SK-N-SH treated with all-trans-retinoic acid at 6 μM for 48 hours (cell line): ENCODE measurements around the gene SCAP.

Source experiments
- CSDC2 ChIP-seq: fragments of 250-450 bp; sonication (Bioruptor Pico); IDR thresholded peaks from 2 replicates; pipeline ENCODE4 v1.5.0; 2020; ENCODE audit warnings: mild to moderate bottlenecking, moderate library complexity
- PATZ1 ChIP-seq: fragments of 250-450 bp; sonication (Bioruptor Pico); IDR thresholded peaks from 2 replicates; pipeline ENCODE4 v1.8.0; 2020; ENCODE audit warnings: mild to moderate bottlenecking, moderate library complexity, borderline replicate concordance
- PPARA ChIP-seq: fragments of 250-450 bp; sonication (Bioruptor Pico); IDR thresholded peaks from 2 replicates; pipeline ENCODE4 v1.5.0; 2020; ENCODE audit warnings: mild to moderate bottlenecking, borderline replicate concordance
- RARB ChIP-seq: fragments of 250-450 bp; sonication (Bioruptor Pico); IDR thresholded peaks from 2 replicates; pipeline ENCODE4 v1.8.0; 2021; ENCODE audit warnings: mild to moderate bottlenecking, moderate library complexity
- TCF4 ChIP-seq: fragments of 250-450 bp; sonication (Bioruptor Pico); IDR thresholded peaks from 2 replicates; pipeline ENCODE4 v1.8.0; 2021; ENCODE audit warnings: mild to moderate bottlenecking, moderate library complexity, borderline replicate concordance
- ZFP3 ChIP-seq: fragments of 250-450 bp; sonication (Bioruptor Pico); IDR thresholded peaks from 2 replicates; pipeline ENCODE4 v1.5.0; 2020; ENCODE audit warnings: mild to moderate bottlenecking, moderate library complexity
- ZNF8 ChIP-seq: fragments of 450-650 bp; formaldehyde crosslinking; IDR thresholded peaks from 2 replicates; pipeline ENCODE4 v1.5.0; 2020; ENCODE audit warnings: mild to moderate bottlenecking, moderate library complexity
- TF ChIP-seq, protein P1 (sequence below): fragments of 250-450 bp; sonication (Bioruptor Pico); IDR thresholded peaks from 2 replicates; pipeline ENCODE4 v1.5.1; 2021; ENCODE audit warnings: mild to moderate bottlenecking, moderate library complexity
- TF ChIP-seq, protein P2 (sequence below): fragments of 250-450 bp; sonication (Bioruptor Pico); IDR thresholded peaks from 2 replicates; pipeline ENCODE4 v1.5.1; 2020; ENCODE audit warnings: low read depth, mild to moderate bottlenecking, moderate library complexity

DNA sequence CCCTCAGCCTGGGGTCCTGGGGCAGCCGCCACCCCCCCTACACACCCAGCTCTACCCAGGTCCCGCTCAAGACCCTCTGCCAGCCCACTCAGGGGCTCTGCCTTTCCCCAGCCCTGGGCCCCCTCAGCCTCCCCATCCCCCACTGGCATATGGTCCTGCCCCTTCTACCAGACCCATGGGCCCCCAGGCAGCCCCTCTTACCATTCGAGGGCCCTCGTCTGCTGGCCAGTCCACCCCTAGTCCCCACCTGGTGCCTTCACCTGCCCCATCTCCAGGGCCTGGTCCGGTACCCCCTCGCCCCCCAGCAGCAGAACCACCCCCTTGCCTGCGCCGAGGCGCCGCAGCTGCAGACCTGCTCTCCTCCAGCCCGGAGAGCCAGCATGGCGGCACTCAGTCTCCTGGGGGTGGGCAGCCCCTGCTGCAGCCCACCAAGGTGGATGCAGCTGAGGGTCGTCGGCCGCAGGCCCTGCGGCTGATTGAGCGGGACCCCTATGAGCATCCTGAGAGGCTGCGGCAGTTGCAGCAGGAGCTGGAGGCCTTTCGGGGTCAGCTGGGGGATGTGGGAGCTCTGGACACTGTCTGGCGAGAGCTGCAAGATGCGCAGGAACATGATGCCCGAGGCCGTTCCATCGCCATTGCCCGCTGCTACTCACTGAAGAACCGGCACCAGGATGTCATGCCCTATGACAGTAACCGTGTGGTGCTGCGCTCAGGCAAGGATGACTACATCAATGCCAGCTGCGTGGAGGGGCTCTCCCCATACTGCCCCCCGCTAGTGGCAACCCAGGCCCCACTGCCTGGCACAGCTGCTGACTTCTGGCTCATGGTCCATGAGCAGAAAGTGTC, 64.7 kb downstream of the SCAP start:
- TF ChIP-seq PATZ1 (CRISPR knock-in tag) (no peak), ZNF8 (CRISPR knock-in tag) (no peak), RARB (CRISPR knock-in tag) (no peak), CSDC2 (CRISPR knock-in tag) (no peak), PPARA (no peak), TCF4 (CRISPR knock-in tag) (no peak), ZFP3 (no peak)
- TF ChIP-seq, protein P1, sequence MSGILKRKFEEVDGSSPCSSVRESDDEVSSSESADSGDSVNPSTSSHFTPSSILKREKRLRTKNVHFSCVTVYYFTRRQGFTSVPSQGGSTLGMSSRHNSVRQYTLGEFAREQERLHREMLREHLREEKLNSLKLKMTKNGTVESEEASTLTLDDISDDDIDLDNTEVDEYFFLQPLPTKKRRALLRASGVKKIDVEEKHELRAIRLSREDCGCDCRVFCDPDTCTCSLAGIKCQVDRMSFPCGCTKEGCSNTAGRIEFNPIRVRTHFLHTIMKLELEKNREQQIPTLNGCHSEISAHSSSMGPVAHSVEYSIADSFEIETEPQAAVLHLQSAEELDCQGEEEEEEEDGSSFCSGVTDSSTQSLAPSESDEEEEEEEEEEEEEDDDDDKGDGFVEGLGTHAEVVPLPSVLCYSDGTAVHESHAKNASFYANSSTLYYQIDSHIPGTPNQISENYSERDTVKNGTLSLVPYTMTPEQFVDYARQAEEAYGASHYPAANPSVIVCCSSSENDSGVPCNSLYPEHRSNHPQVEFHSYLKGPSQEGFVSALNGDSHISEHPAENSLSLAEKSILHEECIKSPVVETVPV (CRISPR knock-in tag) = no peak
- TF ChIP-seq, protein P2, sequence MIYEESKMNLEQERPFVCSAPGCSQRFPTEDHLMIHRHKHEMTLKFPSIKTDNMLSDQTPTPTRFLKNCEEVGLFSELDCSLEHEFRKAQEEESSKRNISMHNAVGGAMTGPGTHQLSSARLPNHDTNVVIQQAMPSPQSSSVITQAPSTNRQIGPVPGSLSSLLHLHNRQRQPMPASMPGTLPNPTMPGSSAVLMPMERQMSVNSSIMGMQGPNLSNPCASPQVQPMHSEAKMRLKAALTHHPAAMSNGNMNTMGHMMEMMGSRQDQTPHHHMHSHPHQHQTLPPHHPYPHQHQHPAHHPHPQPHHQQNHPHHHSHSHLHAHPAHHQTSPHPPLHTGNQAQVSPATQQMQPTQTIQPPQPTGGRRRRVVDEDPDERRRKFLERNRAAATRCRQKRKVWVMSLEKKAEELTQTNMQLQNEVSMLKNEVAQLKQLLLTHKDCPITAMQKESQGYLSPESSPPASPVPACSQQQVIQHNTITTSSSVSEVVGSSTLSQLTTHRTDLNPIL (CRISPR knock-in tag) = no peak
